ENCODE data around the gene OR56A1. TPM values are rescaled to one million over a fixed set of nuclear protein-coding genes. Genes with fewer than 3 reads are reported as not detected.

OR56A1 gene
- total RNA-seq, 1 donor from 2014 or later, result not detected

GRCh38 chr11:6025056-6025455, 5.5 kb downstream of the OR56A1 start:
- DNase-seq (ENCODE audit: low read depth), result no peak
- Histone ChIP-seq H3K4me3 (ENCODE audit: low read depth, low read length) (no peak overlapping the region), H3K36me3 (ENCODE audit: control insufficient read depth, insufficient read depth, low read length) (no peaks in the 10 kb centered on the region), H3K27me3 (ENCODE audit: control insufficient read depth, insufficient read depth, low read length) (no peaks in the 10 kb centered on the region)
- TF ChIP-seq, protein P1, sequence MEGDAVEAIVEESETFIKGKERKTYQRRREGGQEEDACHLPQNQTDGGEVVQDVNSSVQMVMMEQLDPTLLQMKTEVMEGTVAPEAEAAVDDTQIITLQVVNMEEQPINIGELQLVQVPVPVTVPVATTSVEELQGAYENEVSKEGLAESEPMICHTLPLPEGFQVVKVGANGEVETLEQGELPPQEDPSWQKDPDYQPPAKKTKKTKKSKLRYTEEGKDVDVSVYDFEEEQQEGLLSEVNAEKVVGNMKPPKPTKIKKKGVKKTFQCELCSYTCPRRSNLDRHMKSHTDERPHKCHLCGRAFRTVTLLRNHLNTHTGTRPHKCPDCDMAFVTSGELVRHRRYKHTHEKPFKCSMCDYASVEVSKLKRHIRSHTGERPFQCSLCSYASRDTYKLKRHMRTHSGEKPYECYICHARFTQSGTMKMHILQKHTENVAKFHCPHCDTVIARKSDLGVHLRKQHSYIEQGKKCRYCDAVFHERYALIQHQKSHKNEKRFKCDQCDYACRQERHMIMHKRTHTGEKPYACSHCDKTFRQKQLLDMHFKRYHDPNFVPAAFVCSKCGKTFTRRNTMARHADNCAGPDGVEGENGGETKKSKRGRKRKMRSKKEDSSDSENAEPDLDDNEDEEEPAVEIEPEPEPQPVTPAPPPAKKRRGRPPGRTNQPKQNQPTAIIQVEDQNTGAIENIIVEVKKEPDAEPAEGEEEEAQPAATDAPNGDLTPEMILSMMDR (IDR thresholded peaks at IDR 0.05; ENCODE audit: insufficient read depth, low read length, poor library complexity, severe bottlenecking), result no peak

GRCh38 chr11:6022956-6023355, 7.6 kb downstream of the OR56A1 start:
- no peak for DNase-seq (ENCODE audit: low read depth)
- Histone ChIP-seq H3K36me3 (ENCODE audit: control insufficient read depth, insufficient read depth, low read length) (no peaks in the 10 kb centered on the region), H3K4me3 (ENCODE audit: low read depth, low read length) (no peak overlapping the region), H3K27me3 (ENCODE audit: control insufficient read depth, insufficient read depth, low read length) (no peaks in the 10 kb centered on the region)
- TF ChIP-seq, protein P1 (IDR thresholded peaks at IDR 0.05; ENCODE audit: insufficient read depth, low read length, poor library complexity, severe bottlenecking), result peak; percentile 44

- DNase-seq (ENCODE audit: low read depth), result no peak
- Histone ChIP-seq H3K36me3 (ENCODE audit: control insufficient read depth, insufficient read depth, low read length) (no peaks in the 10 kb centered on the region), H3K27me3 (ENCODE audit: control insufficient read depth, insufficient read depth, low read length) (no peaks in the 10 kb centered on the region), H3K4me3 (ENCODE audit: low read depth, low read length) (no peak overlapping the region)
- TF ChIP-seq, protein P1 (IDR thresholded peaks at IDR 0.05; ENCODE audit: insufficient read depth, low read length, poor library complexity, severe bottlenecking), result no peak
Measured at GRCh38 chr11:6013042-6013441, 17.5 kb downstream of the OR56A1 start.

DNA sequence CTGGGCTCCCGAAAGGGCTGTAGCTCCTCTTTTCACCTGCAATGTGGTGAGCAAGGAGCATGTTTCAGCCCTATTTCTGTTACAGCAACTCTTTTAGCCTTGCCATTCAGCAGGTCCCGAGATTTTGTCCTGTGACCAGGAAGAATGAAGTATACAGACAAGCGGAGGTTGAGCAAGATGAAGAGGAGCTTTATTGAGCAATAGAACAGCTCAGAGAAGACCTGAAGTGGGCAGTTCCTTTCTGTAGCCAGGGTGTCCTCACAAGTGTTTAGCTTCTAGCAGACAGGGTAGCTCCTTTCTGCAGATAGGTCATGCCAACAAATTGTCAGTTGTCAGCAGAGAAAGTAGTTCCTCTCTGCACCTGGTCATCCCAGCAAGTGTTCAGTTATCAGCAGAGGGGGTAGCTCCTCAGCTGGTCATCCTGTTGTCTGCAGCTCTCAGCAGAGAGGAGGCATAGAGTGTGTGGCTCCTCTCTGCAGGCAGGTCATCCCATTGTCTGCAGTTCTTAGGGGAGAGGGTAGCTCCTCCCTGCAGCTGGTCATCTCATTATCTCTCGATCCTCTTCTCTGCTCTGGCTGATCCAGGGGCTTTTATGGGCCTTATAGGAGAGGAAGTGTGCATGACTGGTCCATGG, 18.4 kb downstream of the OR56A1 start:
- no peak overlapping the region for H3K4me3 ChIP-seq (ENCODE audit: low read depth, low read length)

GRCh38 chr11:6006846-6007245, 23.7 kb downstream of the OR56A1 start, which contains the start of gene OR56A4:
OR56A4 (minus strand) TSS chr11:6006946; CDS start chr11:6002992, 3,954 bp downstream.
- H3K4me3 ChIP-seq (ENCODE audit: low read depth, low read length), result no peak within 1 kb of the TSS
- no peaks in the 10 kb centered on the region for H3K36me3 ChIP-seq (ENCODE audit: control insufficient read depth, insufficient read depth, low read length)
- DNase-seq (ENCODE audit: low read depth), result no peak
- TF ChIP-seq, protein P1 (IDR thresholded peaks at IDR 0.05; ENCODE audit: insufficient read depth, low read length, poor library complexity, severe bottlenecking), result no peak
- H3K27me3 ChIP-seq (ENCODE audit: control insufficient read depth, insufficient read depth, low read length), result no peaks in the 10 kb centered on the region

More for the DNA sequence above, 18.4 kb downstream of the OR56A1 start:
- DNase-seq (ENCODE audit: low read depth), result no peak
- H3K27me3 ChIP-seq (ENCODE audit: control insufficient read depth, insufficient read depth, low read length), result no peaks in the 10 kb centered on the region
- TF ChIP-seq, protein P1 (IDR thresholded peaks at IDR 0.05; ENCODE audit: insufficient read depth, low read length, poor library complexity, severe bottlenecking), result no peak
- H3K36me3 ChIP-seq (ENCODE audit: control insufficient read depth, insufficient read depth, low read length), result no peaks in the 10 kb centered on the region

DNA sequence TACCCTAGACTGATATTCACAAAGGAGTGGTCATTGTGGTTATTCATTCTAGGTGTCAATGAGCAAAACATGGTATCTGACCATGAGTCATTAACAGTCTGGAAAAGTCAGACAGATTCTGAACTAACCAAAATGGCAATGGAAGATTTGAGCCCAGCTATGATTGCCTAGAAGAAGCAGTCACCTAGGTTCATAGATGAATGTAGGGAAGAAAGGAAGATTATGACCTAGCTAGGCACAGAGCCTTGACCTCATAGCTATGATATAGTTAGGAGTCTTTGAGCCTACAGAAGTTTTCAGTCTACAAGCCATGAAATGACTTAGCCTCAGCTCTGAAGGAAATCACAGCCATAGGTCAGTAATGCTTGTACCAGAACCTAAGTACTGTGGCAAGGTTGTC, 24.2 kb downstream of the OR56A1 start:
- TF ChIP-seq, protein P1 (IDR thresholded peaks at IDR 0.05; ENCODE audit: insufficient read depth, low read length, poor library complexity, severe bottlenecking), result no peak
- no peaks in the 10 kb centered on the region for H3K27me3 ChIP-seq (ENCODE audit: control insufficient read depth, insufficient read depth, low read length)
- H3K4me3 ChIP-seq (ENCODE audit: low read depth, low read length), result no peak overlapping the region
- H3K36me3 ChIP-seq (ENCODE audit: control insufficient read depth, insufficient read depth, low read length), result no peaks in the 10 kb centered on the region
- DNase-seq (ENCODE audit: low read depth), result no peak

Data from kidney epithelial cell (primary cell).